Thymus (tissue), 11 donors: ENCODE results near the gene ZNF622. TPM values are rescaled to one million over a fixed set of nuclear protein-coding genes. Genes with fewer than 3 reads are reported as not detected.
A peak's percentile ranks its signal among the peaks of the same experiment; 100 is the strongest.

Experiments used
- DNase-seq, 9 donors: peaks; one replicate each; pipeline ENCODE4 v3.0.0-alpha.2; 2013; ENCODE audit warnings: low spot score in 9 of 9, low read depth in 6 of 9, missing footprints in 1 of 9
- H3K27ac ChIP-seq, 2 donors: one replicate each; pipeline ENCODE4 v1.5.1; 2013; ENCODE audit warnings: control low read depth in 1 of 2, low read depth in 1 of 2, low read length in 1 of 2, mild to moderate bottlenecking in 1 of 2, moderate library complexity in 1 of 2
- H3K27me3 ChIP-seq, 2 donors: one replicate each; pipeline ENCODE4 v1.5.1; 2013; ENCODE audit warnings: low read length in 1 of 2; ENCODE audit not compliant: control insufficient read depth in 2 of 2, insufficient read depth in 1 of 2
- H3K36me3 ChIP-seq, 2 donors: one replicate each; pipeline ENCODE4 v1.5.1; 2013; ENCODE audit warnings: low read length in 1 of 2, mild to moderate bottlenecking in 1 of 2, moderate library complexity in 1 of 2; ENCODE audit not compliant: control insufficient read depth in 2 of 2, insufficient read depth in 2 of 2
- H3K4me1 ChIP-seq, 2 donors: one replicate each; pipeline ENCODE4 v1.5.1; 2013; ENCODE audit warnings: low read length in 2 of 2; ENCODE audit not compliant: control insufficient read depth in 2 of 2, insufficient read depth in 2 of 2
- H3K4me3 ChIP-seq, 2 donors: one replicate each; pipeline ENCODE4 v1.5.1; 2013; ENCODE audit warnings: low read length in 2 of 2, control low read depth in 1 of 2, mild to moderate bottlenecking in 1 of 2
- H3K9me3 ChIP-seq, 2 donors: one replicate each; pipeline ENCODE4 v1.5.1; 2013; ENCODE audit warnings: low read length in 1 of 2, mild to moderate bottlenecking in 1 of 2; ENCODE audit not compliant: control insufficient read depth in 2 of 2, insufficient read depth in 1 of 2
- WGBS: extraction: QIAGEN DNeasy Blood & Tissue Kit; methylation state at CpG from one replicate; pipeline ENCODE4 v1.1.7; 2013; 5-methylcytosine and 5-hydroxymethylcytosine counted together
- polyA plus RNA-seq: library from polyadenylated mRNA; stranded (reverse); fragments of 200-250 nt; gene quantifications from one replicate; pipeline ENCODE4 v1.2.3, GENCODE V29; 2013
- total RNA-seq: library from RNA; stranded (reverse); fragments of 120-200 nt; gene quantifications from one replicate; pipeline ENCODE4 v1.2.4, GENCODE V29; 2013
- donor health status: healthy.

Gene ZNF622
- total and polyA plus RNA-seq, 2 donors: 19.8 to 27.7 TPM

DNA sequence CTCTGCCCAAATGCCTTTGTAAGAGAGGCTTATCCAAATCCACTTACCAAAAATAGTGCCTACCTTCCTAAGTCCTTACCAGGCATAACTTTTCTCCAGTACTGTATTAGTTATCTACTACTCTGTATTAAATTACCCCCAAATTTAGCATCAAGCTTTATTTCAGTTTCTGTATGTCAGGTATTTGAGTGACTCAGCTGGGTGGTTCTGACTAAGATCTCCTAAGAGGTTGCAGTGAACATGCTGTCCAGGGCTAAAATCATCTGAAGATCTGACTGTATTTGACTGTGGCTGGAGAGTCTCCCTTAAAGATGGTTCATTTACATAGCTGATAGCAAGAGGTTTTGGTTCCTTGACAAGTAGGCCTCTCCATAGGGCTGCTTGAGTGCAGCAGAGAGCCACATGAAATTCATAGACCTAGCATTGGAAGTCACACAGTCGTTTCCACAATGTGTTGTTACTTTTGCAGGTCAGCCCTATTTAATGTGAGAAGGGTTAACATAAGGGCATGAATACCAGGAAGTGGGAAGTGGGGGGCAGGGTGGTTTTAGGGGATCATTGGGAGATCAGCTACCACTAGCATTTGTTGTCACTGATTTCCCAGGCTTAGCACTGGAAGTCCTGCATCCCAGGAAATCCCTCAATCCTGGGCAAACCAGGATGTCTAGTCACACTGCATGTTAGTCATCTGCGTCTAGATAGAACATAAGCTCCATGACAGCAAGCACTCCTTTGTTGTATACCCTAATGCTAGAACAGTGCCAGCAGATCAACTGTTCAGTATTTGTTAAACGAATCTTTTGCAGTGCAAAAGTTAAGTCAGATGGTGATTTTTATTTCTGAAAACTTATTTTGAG lies 2.0 kb upstream of the ZNF622 start:
- Histone ChIP-seq H3K4me1 (peaks cover 17 to 20% of the 10 kb centered on the region in 2 donors), H3K9me3 (no peaks in the 10 kb centered on the region), H3K27ac (no peak overlapping the region), H3K27me3 (no peaks in the 10 kb centered on the region), H3K4me3 (no peak overlapping the region), H3K36me3 (peaks cover 5 to 12% of the 10 kb centered on the region in 2 donors)
- DNase-seq: peak in 1 of 9 donors; percentile 3
- 89% methylated on average over 3 of the region's 3 CpGs for WGBS

DNA sequence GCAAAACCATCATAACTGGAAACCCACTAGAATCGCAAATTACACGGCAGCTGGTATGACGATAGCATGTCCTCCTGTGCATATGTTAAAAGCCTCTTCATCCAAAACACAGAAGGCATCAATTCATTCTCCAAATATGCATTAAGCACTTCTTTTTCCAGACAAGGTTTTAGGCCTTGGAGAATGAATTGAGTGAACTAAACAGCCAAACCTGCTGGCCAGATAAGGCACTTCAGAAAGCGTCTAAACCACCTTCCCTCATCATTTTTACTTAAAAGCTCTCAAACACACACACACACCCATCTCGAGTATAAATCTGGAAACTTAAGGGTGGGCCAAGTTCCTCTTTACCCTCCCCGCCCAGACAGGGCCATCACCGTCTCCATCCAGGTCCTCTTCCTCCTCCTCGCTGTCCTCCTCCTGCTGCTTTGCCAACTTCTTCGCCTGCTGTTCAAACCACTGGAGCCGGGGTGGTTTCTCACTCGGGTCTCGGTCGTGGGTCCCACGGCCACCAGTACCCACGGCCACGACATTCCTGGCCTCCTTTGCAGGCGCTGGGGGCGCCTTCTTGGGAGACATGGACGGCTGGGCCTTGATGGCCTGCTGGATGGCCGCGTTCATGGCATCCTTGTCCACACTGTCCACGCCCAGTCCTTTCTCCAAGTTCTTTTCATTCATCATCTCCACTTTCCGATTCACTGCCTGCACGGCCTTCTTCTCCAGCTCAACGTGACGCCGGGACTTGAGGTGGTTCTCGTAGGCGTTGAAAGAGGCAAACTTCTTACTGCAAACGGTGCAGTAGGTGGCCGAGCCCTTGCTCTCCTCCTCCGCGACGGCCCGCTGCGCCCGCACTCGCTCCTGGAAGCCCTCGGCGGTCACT lies 696 bp downstream of the ZNF622 start:
- 7% methylated on average over 40 of the region's 40 CpGs for WGBS
- H3K4me1 ChIP-seq: peaks cover 17 to 20% of the 10 kb centered on the region in 2 donors
- H3K4me3 ChIP-seq: peak overlapping the region; percentile 92 to 98
- peak in 2 of 9 donors; percentile 4 to 15 for DNase-seq
- H3K27me3 ChIP-seq: no peaks in the 10 kb centered on the region
- H3K36me3 ChIP-seq: peaks cover 22 to 35% of the 10 kb centered on the region in 2 donors
- H3K9me3 ChIP-seq: no peaks in the 10 kb centered on the region
- H3K27ac ChIP-seq: peak overlapping the region; percentile 38 to 89

DNA sequence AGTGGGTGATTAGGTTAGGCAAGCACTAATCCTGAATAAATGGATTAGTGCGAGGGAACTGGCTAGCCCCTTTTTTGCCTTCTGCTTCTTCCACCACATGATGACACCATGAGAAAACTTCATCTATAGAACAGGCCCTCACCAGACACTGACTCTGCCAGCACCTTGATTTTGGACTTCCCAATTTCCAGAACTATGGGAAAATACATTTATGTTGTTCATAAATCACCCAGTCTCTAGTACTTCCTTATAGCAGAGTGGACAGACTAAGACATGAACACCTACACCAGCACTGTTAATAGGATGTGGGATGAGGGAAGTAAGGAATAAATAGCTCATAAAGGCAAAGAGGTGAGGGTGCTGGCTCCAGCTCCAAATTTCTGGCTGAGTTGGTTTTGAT lies 1.4 kb downstream of the ZNF622 start:
- Histone ChIP-seq H3K27ac (no peak overlapping the region), H3K36me3 (peaks cover 24 to 40% of the 10 kb centered on the region in 2 donors), H3K4me3 (peak overlapping the region; percentile 92 to 98), H3K9me3 (no peaks in the 10 kb centered on the region), H3K27me3 (no peaks in the 10 kb centered on the region), H3K4me1 (peaks cover 17 to 20% of the 10 kb centered on the region in 2 donors)
- no peak for DNase-seq
- WGBS: 96% methylated on average over 1 of the region's 1 CpG

DNA sequence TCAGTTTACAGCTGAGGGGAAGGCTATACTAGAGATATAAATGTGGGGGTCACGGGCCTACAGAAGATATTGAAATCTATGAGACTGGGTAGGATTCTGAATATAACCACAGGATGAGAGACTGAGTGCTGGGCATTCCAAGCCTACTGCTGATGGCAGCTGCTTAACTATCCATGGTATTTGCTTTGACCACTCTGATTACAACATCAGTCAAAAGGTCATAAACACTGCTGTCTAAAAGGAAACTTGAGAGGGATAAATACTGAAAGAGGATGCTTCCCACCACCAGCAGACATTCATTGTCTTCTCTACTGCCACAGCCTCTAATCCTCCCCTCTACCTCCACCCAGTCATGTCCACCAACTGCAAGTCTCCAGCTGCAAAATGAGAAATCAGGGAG lies 3.8 kb downstream of the ZNF622 start:
- no peak overlapping the region for H3K27ac ChIP-seq
- H3K9me3 ChIP-seq: no peaks in the 10 kb centered on the region
- H3K36me3 ChIP-seq: peaks cover 32 to 59% of the 10 kb centered on the region in 2 donors
- peaks cover 14 to 16% of the 10 kb centered on the region in 2 donors for H3K4me1 ChIP-seq
- 92% methylated on average over 1 of the region's 1 CpG for WGBS
- H3K27me3 ChIP-seq: no peaks in the 10 kb centered on the region
- DNase-seq: no peak
- H3K4me3 ChIP-seq: no peak overlapping the region

DNA sequence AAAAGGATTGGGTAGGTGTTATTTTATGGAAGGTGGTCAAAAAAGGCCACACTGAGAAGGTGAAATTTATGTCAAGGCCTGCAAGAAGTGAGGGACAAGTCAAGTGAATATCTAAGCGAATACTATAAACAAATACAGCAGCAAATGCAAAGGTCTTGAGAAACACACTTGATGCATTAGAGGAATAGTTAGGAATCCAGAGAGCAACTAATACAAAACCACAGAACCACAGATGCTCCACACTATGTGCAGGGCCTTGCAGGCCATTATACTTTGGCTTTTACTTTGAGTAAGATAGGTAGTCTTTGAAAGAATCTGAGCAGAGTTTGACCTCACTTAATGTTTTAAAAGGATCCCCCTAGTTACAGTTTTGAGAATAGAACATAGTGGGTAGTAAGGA lies 4.6 kb downstream of the ZNF622 start:
- peaks cover 12 to 13% of the 10 kb centered on the region in 2 donors for H3K4me1 ChIP-seq
- H3K36me3 ChIP-seq: peaks cover 34 to 67% of the 10 kb centered on the region in 2 donors
- H3K27me3 ChIP-seq: no peaks in the 10 kb centered on the region
- no peaks in the 10 kb centered on the region for H3K9me3 ChIP-seq
- H3K27ac ChIP-seq: no peak overlapping the region
- no peak for DNase-seq
- no peak overlapping the region for H3K4me3 ChIP-seq
- WGBS: 98% methylated on average over 1 of the region's 1 CpG

DNA sequence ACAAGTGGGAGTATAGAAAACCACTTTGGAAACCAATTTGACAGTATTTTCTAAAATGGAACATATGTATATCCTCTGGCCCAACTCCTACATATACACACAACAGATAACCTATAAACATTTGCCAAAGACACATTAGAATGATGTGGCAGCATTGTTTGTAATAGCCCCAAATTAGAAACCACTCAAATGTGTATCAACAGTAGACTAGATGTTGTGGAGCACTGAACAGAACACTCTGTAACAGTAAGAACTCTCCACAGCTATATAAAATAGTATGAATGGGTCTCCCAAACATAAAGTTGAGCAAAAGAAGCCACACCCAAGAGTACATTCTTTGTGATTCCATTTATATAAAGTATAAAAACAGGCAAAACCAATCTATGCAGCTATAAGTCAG lies 6.1 kb downstream of the ZNF622 start:
- Histone ChIP-seq H3K36me3 (peaks cover 45 to 82% of the 10 kb centered on the region in 2 donors), H3K4me1 (peaks cover 10 to 11% of the 10 kb centered on the region in 2 donors), H3K9me3 (no peaks in the 10 kb centered on the region), H3K27ac (no peak overlapping the region), H3K4me3 (no peak overlapping the region), H3K27me3 (no peaks in the 10 kb centered on the region)
- DNase-seq: no peak

DNA sequence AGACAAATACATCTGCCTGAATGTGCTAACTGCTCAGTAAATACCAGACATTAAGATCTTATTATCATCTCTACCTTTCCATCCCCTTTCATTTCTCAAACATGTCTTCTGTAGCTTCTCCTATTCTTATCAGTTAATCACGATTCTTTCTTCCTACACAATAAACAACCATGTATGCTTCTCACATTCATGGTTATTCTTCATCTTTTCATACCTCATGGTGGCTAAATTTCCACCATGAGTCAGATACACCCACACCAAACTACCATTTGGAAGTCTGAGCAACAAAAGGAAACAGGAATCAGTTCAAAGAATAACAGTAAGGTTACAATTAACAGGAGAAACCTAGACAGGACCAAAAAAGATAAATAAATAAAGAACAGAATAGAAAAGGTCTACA lies 7.7 kb downstream of the ZNF622 start:
- DNase-seq: no peak
- no peaks in the 10 kb centered on the region for H3K27me3 ChIP-seq
- H3K9me3 ChIP-seq: no peaks in the 10 kb centered on the region
- H3K4me3 ChIP-seq: no peak overlapping the region
- H3K4me1 ChIP-seq: peaks cover 0 to 5% of the 10 kb centered on the region in 2 donors
- H3K36me3 ChIP-seq: peaks cover 46 to 81% of the 10 kb centered on the region in 2 donors
- WGBS: 88% methylated on average over 1 of the region's 1 CpG
- H3K27ac ChIP-seq: no peak overlapping the region

DNA sequence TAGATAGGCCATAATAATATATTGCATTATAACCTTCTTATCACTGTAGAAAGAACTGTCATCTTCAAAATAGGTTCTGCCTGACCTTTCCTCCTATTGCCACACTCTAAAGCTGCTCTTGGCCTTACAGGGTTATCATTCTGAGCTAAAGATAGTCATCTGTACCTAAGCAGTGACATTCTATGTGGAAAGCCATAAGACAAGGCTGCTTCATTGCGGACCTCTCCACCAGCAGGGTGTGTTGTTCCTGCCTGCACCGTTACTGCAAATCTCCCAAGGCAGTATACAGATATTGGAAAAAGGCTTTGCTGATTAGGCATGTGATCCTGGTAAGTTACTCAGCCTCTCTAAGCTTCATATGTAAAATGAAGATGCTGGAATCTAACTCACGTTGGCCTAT lies 8.1 kb downstream of the ZNF622 start:
- Histone ChIP-seq H3K4me3 (no peak overlapping the region), H3K27ac (no peak overlapping the region), H3K9me3 (no peaks in the 10 kb centered on the region), H3K4me1 (peaks cover 0 to 5% of the 10 kb centered on the region in 2 donors), H3K36me3 (peaks cover 44 to 81% of the 10 kb centered on the region in 2 donors), H3K27me3 (no peaks in the 10 kb centered on the region)
- 96% methylated on average over 3 of the region's 3 CpGs for WGBS
- no peak for DNase-seq
